Stimulated activated CD4-positive, alpha-beta T cell treated with anti-CD3 and anti-CD28 coated beads, Interleukin-4, amount 100 ng/mL, for 4 hours (primary cell): ENCODE measurements around the gene HLA-DQB1.
A peak's percentile ranks its signal among the peaks of the same experiment; 100 is the strongest.
"Not testable (repeated sequence)": the region's sequence is repeated elsewhere in the genome, so short reads cannot be mapped to it uniquely, and the experiment has no call there.

Source experiments
- DNase-seq, 2 experiments: peaks; one replicate each; pipeline ENCODE4 v3.0.0-alpha.2; 2020

Gene HLA-DQB1

DNA sequence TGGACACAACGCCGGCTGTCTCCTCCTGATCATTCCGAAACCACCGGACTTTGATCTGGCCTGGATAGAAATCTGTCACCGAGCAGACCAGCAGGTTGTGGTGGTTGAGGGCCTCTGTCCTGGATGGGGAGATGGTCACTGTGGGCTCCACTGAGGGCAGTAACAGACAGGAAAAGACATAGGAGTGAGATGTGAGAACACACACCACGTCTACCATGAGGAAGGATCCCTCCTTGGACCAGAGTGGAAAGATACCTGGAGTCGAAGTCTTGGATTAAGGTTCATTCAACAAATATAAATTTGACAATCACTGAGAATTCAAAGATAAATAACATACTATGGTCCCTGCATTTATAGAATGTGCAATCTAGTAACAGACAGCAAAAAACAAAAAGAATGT, 4.4 kb downstream of the HLA-DQB1 start:
- DNase-seq: no peak

- no peak for DNase-seq
These were observed 6.4 kb downstream of the HLA-DQB1 start for GRCh38 chr6:32659856-32660595.

GRCh38 chr6:32658268-32658897, 8.1 kb downstream of the HLA-DQB1 start:
- DNase-seq: no peak

DNA sequence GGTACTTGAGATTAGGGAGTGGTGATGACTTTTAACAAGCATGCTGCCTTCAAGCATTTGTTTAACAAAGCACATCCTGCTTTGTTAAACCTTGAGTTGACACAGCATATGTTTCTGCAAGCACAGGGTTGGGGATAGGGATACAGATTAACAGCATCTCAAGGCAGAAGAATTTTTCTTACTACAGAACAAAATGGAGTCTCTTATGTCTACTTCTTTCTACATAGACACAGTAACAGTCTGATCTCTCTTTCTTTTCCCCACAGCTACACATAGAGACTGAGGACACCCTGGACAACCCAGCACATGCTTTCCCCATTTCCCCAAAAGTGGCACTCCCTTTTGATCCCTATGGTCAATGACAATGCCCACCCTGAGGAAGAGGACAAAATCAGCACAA, 8.6 kb downstream of the HLA-DQB1 start:
- DNase-seq: not testable (repeated sequence)

DNA sequence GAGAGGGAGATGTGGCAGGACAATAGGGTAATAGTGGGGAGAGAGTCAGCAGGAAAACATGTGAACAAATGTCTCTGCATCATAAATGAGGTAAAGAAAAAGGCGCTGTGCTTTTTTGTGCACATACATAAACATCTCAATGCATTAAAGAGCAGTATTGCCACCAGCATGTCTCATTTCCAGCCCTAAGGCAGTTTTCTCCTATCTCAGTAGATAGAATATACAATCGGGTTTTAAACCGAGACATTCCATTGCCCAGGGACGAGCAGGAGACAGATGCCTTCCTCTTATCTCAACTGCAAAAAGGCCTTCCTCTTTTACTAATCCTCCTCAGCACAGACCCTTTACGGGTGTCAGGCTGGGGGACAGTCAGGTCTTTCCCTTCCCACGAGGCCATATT, 9.1 kb downstream of the HLA-DQB1 start:
- DNase-seq: not testable (repeated sequence)

- DNase-seq: no peak
These were observed 11.2 kb downstream of the HLA-DQB1 start for GRCh38 chr6:32655203-32655710.

DNA sequence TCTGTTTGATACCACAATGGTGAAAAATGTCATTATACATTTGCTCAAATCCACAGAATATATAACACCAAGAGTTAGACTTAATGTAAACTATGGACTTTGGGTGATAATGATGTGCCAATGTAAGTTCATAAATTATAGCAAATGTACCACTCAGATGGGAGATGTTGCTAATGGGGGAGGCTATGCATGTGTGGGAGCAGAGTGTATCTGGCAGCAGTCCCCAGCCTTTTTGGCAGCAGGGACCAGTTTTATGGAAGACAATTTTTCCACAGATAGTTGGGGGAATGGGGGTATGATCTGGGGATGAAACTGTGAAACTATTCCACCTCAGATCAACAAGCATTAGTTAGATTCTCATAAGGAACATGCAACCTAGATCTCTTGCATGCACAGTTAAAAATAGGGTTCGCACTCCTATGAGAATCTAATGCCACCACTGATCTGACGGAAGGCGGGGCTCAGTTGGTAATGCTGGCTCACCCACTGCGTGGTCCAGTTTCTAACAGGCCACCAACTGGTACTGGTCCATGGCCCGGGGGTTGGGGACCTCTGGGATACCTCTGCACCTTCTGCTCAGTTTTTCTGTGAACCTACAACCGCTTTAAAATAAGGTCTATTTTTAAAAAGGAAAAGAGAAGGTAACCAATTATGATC, 21.3 kb downstream of the HLA-DQB1 start:
- DNase-seq: no peak

GRCh38 chr6:32643904-32644303, 22.6 kb downstream of the HLA-DQB1 start:
- no peak for DNase-seq

GRCh38 chr6:32642720-32643106, 23.7 kb downstream of the HLA-DQB1 start:
- no peak for DNase-seq

- not testable (repeated sequence) for DNase-seq
These were observed 24.4 kb downstream of the HLA-DQB1 start for GRCh38 chr6:32641785-32642719.

GRCh38 chr6:32641122-32641521, 25.3 kb downstream of the HLA-DQB1 start:
- no peak for DNase-seq

DNA sequence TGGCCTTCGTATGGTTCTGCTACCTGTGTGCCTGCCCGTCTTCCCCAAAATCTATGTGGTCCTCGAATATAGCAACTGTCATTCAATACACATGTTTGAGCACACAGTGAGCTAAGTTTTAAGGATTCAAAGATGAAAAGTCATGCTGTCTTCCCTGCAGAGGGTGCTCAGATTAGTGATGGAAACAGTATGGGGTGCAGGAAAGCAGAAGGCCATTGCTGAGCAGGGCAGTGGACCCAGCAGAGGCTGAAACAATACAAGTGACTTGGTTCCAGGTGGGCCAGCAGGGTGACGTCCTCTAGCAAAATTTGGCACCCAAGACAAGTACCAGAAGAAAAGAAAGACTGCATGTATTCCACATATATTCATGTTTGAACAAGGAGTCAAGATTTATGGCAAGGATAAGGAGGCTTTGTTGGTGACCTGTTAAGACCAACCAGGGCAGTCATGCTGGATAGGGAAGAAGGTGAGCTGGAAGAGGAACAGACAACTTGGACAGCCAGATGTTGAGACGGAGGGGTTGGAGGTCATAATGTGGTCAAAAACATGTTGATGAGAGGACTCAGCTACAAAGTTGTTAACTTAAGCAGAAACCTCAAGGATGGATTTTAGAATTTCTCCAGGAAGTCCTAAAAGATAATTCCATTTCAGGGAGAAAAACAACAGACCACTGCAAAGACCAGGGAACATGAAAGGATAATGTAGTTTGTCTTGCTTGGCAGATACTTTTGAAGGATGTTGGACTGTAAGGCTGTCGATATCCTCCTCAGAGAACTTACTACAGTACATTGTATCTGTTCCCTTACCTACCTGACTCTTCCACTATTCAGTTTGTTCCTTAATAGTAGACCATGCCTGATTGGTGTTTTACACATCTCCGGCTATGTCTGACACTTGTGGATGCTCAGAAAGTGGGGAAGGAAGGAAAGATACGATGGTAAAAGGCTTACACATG, 26.7 kb downstream of the HLA-DQB1 start:
- no peak for DNase-seq

DNA sequence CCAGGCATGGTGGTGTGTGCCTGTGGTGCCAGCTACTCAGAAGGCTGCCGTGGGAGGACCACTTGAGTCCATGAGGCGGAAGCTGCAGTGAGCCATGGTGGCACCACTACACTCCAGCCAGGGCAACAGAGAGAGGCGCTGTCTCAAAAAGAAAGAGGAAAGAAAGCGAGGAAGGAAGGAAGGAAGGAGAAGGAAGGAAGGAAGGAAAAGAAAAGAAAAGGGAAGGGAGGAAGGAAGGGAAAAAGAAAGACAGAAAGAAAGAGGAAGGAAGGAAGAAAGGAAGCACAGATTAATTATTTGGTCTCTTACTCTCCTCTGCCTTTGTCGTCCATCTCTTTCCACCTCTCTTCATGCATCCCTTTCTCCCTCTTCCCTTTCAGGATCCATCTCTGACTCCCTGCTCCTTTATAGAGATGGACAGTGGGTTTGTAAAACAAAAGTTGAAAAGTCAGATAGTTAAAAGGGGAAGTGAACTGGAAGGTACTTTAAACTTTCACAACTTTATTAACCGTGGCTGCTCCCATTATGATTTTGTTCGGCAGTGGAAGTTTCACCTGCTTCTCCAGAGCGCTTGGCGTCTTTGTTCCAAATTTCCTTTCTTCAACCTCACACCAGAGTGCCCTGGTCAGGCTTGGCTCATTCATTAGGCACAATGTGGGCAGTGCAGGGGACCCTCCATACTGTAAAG, 27.8 kb downstream of the HLA-DQB1 start:
- no peak for DNase-seq

GRCh38 chr6:32637883-32638282, 28.6 kb downstream of the HLA-DQB1 start:
- DNase-seq: no peak

GRCh38 chr6:32637219-32637880, 29.1 kb downstream of the HLA-DQB1 start, which contains the start of gene HLA-DQA1:
HLA-DQA1 (plus strand) TSS chr6:32637406; CDS start chr6:32637459, 53 bp downstream.
- no peak for DNase-seq

GRCh38 chr6:32635526-32636123, 30.8 kb downstream of the HLA-DQB1 start:
- no peak for DNase-seq

- DNase-seq: not testable (repeated sequence)
These were observed 36.7 kb downstream of the HLA-DQB1 start for GRCh38 chr6:32629793-32630192.

DNA sequence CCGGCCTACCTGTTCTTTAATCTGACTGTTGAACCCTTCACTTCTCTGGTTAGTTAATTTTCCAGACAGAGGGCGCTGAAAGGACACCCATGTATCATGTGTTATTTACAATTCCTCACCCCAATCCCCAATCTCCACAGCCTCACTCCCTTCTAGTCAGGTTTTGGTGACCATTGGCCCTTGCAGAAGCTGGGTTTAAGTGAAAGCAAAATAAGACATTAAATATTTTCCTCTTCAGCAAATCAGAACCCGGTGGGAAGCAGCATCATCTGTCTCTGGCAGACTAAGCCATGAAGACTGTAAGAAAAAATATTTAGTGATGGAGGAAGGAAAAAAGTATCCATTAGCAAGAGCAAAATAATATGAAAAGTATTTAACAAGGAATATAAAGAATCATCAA, 38.6 kb downstream of the HLA-DQB1 start:
- peak in 1 of 2 experiments; percentile 1 for DNase-seq

- no peak for DNase-seq
These were observed 39.2 kb downstream of the HLA-DQB1 start for GRCh38 chr6:32627249-32627648.

- DNase-seq: no peak
These were observed 41.3 kb downstream of the HLA-DQB1 start for GRCh38 chr6:32625137-32625536.
